Measurements from ENCODE around the gene ECSCR.
A peak's percentile ranks its signal among the peaks of the same experiment; 100 is the strongest.

ECSCR gene

GRCh38 chr5:139402561-139403158 lies 59.9 kb downstream of the ECSCR start:
- peak; percentile 60 for TF ChIP-seq CTCF (IDR thresholded peaks at IDR 0.05; ENCODE audit: control extremely low read depth, extremely low read depth, low read depth, missing control alignments)
- no peak for DNase-seq (ENCODE audit: extremely low spot score)
- ChIA-PET POLR2A (interaction anchor here (0.6 to 1.1 kb wide), 2 partner anchors 15 to 197 kb away, joined by 3 read pairs; no protein-coding TSS in a partner anchor), CTCF (interaction anchor here (1.0 to 3.9 kb wide), 12 partner anchors 9 to 121 kb away, joined by 3 to 31 read pairs (median 4); no protein-coding TSS in a partner anchor)

- ChIA-PET CTCF (interaction anchor here (0.7 to 3.9 kb wide), 6 partner anchors 9 to 150 kb away, joined by 3 to 31 read pairs (median 8); no protein-coding TSS in a partner anchor), POLR2A (interaction anchor here (0.6 kb wide), 1 partner anchor 13 kb away, joined by 4 read pairs; no protein-coding TSS in a partner anchor)
- DNase-seq (ENCODE audit: extremely low spot score) = no peak
- no peak for TF ChIP-seq CTCF (IDR thresholded peaks at IDR 0.05; ENCODE audit: control extremely low read depth, extremely low read depth, low read depth, missing control alignments)
Observed at GRCh38 chr5:139401546-139401945, 61.0 kb downstream of the ECSCR start.

- peak; percentile 74 for DNase-seq (ENCODE audit: extremely low spot score)
- TF ChIP-seq CTCF (IDR thresholded peaks at IDR 0.05; ENCODE audit: control extremely low read depth, extremely low read depth, low read depth, missing control alignments) = no peak
- CTCF ChIA-PET = interaction anchor here (1.3 to 1.4 kb wide), 2 partner anchors 10 to 39 kb away, joined by 3 to 4 read pairs; partner anchors contain the start of genes DNAJC18 and MZB1
- POLR2A ChIA-PET = interaction anchor here (0.7 kb wide), 1 partner anchor 642 kb away, joined by 6 read pairs; no protein-coding TSS in a partner anchor
Observed at GRCh38 chr5:139399501-139400121, 62.9 kb downstream of the ECSCR start.

Measured in GM10248 (cell line).